ENCODE data around the gene DGLUCY.
"Not testable (repeated sequence)": the region's sequence is repeated elsewhere in the genome, so short reads cannot be mapped to it uniquely, and the experiment has no call there.

Gene DGLUCY

DNA sequence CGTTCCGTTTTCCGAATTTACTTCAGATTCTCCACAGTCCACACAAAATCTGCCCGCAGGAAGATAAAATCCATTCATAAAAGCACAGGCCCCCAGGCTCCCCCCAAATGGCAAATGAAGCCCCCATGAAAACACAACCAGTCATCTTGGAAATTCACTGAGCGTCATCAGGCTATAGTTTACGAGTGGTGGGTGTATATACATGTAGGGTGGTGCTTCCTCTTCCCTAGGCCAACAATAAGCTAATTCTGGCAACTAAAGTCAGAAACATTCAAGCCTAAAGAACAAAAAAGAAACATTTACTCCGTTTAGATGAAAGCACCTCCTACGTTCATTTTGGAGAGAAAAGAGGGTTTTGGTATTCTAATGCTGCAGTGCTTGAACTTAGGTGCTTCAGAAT lies 124.8 kb downstream of the DGLUCY start:
- no peak for DNase-seq

- DNase-seq = no peak
These were observed 128.0 kb downstream of the DGLUCY start for GRCh38 chr14:91241863-91242262.

GRCh38 chr14:91242635-91243034 lies 128.8 kb downstream of the DGLUCY start:
- DNase-seq = no peak

GRCh38 chr14:91243074-91243471 lies 129.2 kb downstream of the DGLUCY start:
- no peak for DNase-seq

DNA sequence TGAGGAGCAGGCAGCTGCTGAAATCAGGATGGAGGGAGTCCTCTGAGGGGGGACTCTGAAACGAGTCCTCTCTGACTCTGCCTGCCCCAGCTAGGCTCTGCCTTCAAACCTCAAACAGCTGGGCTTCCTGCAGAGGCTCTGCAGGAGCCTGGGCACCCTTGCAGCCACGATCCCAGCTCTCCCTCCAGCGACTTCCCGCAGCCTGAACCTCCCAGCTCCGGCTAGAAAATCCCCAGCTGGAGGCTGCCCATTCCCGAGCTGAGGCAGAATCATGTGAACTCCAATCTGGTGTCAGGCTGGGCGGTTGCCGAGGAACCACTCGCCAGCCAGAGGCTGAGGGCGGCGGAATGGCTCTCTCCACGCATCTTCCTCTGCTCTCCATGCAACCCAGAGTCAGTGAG lies 130.6 kb downstream of the DGLUCY start, which contains the start of gene GPR68:
Gene GPR68 (minus strand): TSS at position 204 of the 401 bp plus-strand sequence. CDS start 9,654 bp downstream, outside the sequence.
- DNase-seq = peak; percentile 68

DNA sequence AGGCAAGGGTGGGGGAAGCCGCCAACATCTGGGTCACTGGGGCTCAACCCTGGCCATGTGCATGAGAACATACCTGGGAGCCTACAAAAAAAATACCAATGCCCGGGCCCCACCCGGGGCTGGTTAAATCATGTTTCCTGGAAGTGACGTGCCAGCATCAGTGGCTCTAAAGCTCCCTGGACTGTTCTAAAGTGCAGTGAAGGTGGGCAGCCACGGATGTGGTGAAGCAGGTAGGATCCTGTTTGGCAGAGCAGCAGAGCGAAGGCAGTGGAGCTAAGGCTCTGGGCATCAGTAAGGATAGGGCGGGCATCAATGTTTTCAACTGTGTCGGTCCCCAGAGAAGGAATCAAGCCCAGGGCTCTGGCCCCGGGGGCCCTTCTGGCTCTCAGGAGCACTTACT lies 131.2 kb downstream of the DGLUCY start:
- no peak for DNase-seq

- not testable (repeated sequence) for DNase-seq
These were observed 131.7 kb downstream of the DGLUCY start for GRCh38 chr14:91245616-91246015.

- no peak for DNase-seq
These were observed 132.4 kb downstream of the DGLUCY start for GRCh38 chr14:91246051-91246852.

- DNase-seq = peak; percentile 97
These were observed 136.2 kb downstream of the DGLUCY start for GRCh38 chr14:91249841-91250616.

- DNase-seq = peak; percentile 64
These were observed 137.0 kb downstream of the DGLUCY start for GRCh38 chr14:91250912-91251311.

DNA sequence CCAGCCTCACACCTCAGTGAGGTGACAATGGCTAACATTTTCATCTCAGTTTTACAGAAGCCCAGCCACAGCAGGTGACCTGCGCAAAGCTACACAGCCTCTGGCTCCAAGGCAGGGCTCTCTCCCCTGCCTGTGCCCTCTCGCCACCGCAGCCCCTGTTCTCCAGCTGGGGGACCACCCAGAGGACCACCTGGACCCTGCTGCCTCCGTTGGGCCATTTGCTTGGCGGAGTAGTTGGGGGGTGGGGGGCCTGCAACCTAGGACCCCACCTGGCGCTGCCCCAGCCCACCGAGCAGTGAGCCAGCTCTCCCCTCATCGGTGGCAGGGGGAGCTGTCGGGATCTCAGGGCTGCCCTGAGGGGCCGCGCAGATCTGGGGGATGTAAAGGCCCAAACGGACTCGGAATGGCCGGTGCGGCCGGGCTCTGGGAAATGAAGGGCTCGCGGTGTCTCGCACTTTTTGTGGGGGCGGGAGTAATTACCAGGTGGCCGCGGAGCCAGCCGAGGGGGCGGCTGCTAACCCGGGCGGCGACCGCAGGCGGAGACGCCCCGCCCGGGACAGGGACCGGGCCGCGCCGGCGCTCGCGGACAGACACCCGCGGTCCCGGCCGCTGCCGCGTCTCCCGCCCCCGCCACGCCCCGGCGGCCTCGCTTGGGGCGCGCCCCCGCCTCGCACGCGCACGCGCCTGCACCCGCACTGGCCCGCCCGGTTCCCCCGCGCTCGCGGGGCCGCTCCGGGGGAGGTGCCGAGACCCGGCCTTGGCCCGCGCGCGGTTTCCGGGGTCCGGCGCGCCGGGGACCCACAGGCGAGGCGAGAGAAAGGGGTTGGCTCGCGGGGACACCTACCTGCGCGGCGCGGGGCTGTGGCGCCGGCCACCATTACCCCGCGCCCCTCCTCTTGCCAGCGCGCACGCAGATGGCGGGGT lies 139.3 kb downstream of the DGLUCY start:
- peak; percentile 72 for DNase-seq

DNA sequence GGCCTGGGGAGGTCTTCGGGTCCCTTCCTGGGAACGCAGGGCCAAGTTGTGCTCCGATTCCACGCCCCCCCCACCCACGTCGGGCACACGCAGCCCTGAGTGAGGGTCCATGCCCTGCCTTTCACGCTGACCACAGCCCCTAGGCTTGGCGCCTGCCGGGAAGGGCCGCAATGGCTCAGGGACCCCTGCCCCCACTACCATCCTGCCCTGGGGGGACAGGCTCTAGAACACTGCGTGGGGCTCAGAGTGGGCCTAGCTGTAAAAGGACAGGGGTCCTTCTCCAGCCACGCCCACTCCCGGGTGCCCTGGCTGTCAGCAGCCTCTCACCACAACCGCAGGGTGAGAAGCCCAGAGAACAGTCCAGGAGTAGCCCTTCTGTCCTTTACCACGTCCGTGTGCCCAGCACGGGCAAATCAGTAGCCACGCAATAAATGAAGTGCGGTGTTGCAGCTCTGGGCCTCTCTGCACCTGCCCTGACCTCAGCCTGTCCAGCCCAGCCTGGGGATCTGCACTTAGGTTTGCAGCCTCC lies 140.0 kb downstream of the DGLUCY start:
- DNase-seq = no peak

- no peak for DNase-seq
These were observed 140.6 kb downstream of the DGLUCY start for GRCh38 chr14:91254461-91254860.

DNA sequence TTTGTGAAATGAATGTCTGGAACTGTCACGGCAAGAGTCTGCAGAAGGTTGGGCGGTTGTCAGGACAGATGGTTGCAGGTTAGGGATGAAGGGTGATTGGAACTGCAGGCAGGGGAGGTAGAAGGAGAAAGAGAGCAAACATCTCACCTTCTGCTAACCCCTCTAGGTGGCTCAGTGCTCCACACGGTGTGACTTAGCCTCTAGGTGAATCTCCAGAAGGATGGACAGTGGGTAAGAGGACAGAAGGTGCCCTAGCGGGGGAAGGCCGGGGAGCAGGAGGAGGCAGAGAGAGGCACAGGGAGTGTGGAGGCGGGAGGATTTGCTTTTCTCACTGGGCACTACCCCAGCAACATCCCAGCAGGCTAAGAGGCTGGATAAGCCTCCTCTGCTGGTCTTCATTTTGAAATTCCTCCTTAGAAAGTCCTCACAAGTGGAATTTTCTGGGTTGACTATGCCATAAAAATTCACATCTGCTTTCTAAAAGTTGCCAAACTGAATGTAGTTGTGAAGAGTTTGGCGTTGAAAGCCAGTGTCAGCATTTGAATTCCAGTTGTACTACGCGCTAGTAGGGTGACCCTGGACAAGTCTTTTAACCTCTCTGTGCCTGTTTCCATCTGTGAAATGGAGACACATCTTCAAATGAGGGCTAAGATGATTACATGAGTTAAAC lies 141.3 kb downstream of the DGLUCY start:
- DNase-seq = no peak

- no peak for DNase-seq
These were observed 142.8 kb downstream of the DGLUCY start for GRCh38 chr14:91256661-91257060.

DNA sequence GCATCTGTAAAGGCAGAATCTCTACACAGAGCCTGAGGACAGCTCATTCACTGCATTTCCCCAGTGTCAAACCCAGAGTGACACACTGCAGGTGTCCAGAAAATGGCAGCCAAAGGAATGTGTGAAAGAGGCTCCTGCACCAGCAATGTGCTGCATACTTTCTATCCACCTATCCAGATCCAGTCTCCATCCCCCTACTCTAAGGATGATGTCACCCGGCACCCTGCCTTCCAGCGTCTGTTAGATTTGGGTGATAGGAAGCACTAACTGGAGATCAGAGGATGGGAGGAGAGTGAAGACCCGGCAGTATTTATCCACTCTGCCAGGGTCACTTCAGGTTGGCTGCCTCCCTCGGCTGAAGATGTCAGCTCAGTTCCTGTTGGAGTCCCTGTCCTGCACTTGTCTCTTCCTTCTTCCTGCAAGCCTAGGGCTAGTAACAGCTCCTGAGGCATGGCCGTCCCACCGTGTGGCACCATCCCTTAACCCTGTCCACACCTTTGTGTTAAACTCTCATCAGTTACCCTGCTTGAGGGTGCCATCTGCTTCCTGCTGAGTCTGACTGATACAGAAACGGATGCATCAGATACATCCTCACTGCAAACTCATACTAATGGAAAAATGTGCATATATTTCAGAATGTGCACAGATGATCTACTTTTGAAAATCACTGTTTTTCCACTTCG lies 143.6 kb downstream of the DGLUCY start:
- DNase-seq = peak; percentile 98

- peak; percentile 95 for DNase-seq
These were observed 144.2 kb downstream of the DGLUCY start for GRCh38 chr14:91258011-91258618.

- DNase-seq = no peak
These were observed 145.0 kb downstream of the DGLUCY start for GRCh38 chr14:91258876-91259275.

DNA sequence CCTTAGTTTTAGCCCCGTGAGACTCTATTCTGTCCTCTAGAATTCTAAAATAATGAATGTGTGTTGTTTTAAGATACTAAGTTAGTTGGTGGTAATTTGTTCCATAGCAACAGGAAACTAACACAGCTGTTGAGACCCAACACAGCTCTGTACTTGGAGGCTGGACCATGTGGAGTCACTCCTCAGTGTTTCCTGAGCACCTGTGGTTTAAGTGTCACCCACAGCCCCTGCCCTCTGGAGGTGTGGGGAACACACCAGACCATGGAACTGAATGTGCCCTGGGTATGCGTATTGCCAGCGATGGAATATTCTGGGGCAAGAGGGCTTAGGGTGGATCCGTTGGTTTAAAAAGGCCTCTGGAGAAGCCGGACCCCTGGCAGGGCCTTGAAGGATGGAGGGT lies 147.2 kb downstream of the DGLUCY start:
- DNase-seq = no peak

GRCh38 chr14:91261986-91262549 lies 148.2 kb downstream of the DGLUCY start:
- no peak for DNase-seq

DNA sequence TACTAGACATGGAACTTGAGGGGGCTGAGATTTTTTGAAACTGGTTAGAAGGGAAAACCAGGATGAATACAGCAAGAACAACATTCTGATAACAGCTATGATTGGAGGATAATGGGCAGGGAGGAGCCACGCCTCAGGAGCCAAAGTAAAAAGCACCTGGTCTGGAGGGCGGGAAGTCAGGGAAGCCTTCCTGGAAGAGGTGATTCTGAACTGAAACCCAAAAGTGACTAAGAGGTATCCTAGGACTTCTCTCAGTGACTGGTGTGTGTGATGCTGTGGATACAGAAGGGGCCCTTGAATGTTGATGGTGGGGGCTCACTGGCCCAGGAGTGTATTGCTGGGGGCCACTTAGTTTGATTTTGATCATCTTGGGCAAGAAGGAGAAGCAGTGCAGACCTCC lies 149.5 kb downstream of the DGLUCY start:
- DNase-seq = no peak
